Measurements from ENCODE around the gene C10orf120.

The C10orf120 gene

GRCh38 chr10:122721111-122721510 lies 21.5 kb upstream of the C10orf120 start:
- Histone ChIP-seq H3K27ac (no peak overlapping the region), H3K4me3 (no peak overlapping the region)
- TF ChIP-seq, protein P1, sequence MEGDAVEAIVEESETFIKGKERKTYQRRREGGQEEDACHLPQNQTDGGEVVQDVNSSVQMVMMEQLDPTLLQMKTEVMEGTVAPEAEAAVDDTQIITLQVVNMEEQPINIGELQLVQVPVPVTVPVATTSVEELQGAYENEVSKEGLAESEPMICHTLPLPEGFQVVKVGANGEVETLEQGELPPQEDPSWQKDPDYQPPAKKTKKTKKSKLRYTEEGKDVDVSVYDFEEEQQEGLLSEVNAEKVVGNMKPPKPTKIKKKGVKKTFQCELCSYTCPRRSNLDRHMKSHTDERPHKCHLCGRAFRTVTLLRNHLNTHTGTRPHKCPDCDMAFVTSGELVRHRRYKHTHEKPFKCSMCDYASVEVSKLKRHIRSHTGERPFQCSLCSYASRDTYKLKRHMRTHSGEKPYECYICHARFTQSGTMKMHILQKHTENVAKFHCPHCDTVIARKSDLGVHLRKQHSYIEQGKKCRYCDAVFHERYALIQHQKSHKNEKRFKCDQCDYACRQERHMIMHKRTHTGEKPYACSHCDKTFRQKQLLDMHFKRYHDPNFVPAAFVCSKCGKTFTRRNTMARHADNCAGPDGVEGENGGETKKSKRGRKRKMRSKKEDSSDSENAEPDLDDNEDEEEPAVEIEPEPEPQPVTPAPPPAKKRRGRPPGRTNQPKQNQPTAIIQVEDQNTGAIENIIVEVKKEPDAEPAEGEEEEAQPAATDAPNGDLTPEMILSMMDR (IDR thresholded peaks at IDR 0.05) = no peak
- no peak for DNase-seq (ENCODE audit: low spot score)

DNA sequence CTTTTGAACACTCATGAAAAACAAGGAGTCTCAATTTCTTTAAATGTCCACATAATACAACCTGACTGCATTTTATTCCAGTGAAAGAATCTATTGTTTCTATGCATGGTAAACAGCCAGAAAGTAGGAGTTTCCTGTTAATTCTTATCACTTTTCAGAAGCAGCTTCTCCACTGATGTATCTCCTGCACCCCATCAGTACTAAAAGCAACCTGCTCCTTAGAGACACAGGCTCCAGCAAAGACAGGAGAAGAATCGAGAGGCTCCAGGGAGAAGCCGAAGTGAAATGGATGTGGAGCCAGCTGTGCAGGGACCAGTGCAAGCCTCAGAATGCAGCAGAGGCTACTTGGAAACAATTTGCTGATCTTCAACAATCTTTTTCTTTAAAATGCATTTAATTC lies 16.4 kb upstream of the C10orf120 start:
- Histone ChIP-seq H3K4me3 (no peak overlapping the region), H3K27ac (no peak overlapping the region)

DNA sequence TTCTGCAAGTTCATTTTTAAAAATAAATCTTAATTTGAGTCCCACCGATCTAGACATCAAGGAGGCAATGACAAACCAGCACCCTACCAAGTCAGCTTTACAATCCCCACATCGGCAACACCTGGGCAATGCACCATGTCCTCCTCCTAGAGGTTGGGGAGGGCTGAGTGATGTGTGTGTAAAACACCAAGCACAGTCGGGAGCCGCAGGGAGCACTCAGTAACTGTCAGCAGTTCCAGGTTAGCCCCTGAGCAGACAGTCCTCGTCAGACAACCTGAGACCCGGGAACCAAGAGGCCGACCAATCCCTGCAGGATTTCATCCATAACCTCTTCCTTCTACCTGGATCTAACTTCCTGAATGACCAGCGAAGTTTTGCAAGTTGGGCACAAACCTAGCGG lies 15.9 kb upstream of the C10orf120 start:
- Histone ChIP-seq H3K4me3 (no peak overlapping the region), H3K27ac (no peak overlapping the region)
- TF ChIP-seq, protein P1 (IDR thresholded peaks at IDR 0.05) = no peak
- no peak for DNase-seq (ENCODE audit: low spot score)

More for the DNA sequence above, 16.4 kb upstream of the C10orf120 start:
- no peak for DNase-seq (ENCODE audit: low spot score)
- TF ChIP-seq, protein P1 (IDR thresholded peaks at IDR 0.05) = no peak

- DNase-seq (ENCODE audit: low spot score) = no peak
- no peak overlapping the region for H3K27ac ChIP-seq
- H3K4me3 ChIP-seq = no peak overlapping the region
- TF ChIP-seq, protein P1 (IDR thresholded peaks at IDR 0.05) = no peak
Observed at GRCh38 chr10:122713091-122713885, 13.6 kb upstream of the C10orf120 start.

DNA sequence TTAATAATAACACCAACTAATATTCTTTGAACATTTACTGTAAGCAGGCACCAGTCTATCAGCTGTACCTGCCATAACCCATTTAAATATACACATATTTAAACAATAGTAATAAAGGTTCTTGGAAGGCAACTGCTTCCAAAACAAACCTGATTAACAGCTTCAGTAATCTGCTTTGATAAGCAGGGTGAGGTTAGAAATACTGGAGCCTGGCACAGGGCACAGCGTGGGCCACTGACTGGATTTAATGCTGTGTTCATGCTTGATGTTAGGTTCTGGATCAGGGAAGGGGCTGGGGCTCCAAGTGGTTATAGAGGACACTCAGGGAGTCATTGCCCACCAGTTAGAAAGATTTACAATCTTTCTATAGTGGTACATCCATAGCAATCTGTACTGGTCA lies 10.9 kb upstream of the C10orf120 start:
- H3K4me3 ChIP-seq = no peak overlapping the region
- DNase-seq (ENCODE audit: low spot score) = no peak
- no peak overlapping the region for H3K27ac ChIP-seq
- TF ChIP-seq, protein P1 (IDR thresholded peaks at IDR 0.05) = no peak

GRCh38 chr10:122709971-122710370 lies 10.3 kb upstream of the C10orf120 start:
- Histone ChIP-seq H3K4me3 (no peak overlapping the region), H3K27ac (no peak overlapping the region)
- TF ChIP-seq, protein P1 (IDR thresholded peaks at IDR 0.05) = no peak
- no peak for DNase-seq (ENCODE audit: low spot score)

DNA sequence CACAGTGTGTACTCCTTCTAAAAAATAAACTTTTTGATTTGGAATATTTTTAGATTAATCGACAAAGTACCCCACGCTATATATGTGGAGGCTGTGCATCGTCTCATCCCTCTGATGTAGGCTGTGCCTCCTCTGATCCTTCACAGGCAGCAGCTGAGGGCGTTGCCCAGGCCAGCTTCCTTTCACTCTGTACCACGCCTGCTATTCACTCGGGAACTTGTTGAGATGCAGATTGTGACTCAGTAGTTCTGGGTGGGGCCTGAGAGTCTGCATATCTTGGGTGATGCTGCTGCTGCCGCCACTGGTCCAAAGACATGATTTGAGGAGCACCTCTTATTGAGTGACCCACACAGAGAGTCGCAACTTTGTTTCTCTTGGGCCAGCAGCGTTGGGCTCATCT lies 7.9 kb upstream of the C10orf120 start:
- Histone ChIP-seq H3K27ac (no peak overlapping the region), H3K4me3 (no peak overlapping the region)
- TF ChIP-seq, protein P1 (IDR thresholded peaks at IDR 0.05) = no peak
- DNase-seq (ENCODE audit: low spot score) = no peak
